GM20431 (cell line): Measurements from ENCODE around the gene SLC38A9.
"Not testable (repeated sequence)": the region's sequence is repeated elsewhere in the genome, so short reads cannot be mapped to it uniquely, and the experiment has no call there.

ENCODE experiments used
- in situ Hi-C: fragments of 300-500 bp; cut with MseI, MboI; formaldehyde crosslinking; loops from one replicate; pipeline ENCODE4 v1.15.0; 2020; ENCODE audit warnings: low sequenced_read_pairs; ENCODE audit not compliant: unreplicated experiment

Gene SLC38A9

DNA sequence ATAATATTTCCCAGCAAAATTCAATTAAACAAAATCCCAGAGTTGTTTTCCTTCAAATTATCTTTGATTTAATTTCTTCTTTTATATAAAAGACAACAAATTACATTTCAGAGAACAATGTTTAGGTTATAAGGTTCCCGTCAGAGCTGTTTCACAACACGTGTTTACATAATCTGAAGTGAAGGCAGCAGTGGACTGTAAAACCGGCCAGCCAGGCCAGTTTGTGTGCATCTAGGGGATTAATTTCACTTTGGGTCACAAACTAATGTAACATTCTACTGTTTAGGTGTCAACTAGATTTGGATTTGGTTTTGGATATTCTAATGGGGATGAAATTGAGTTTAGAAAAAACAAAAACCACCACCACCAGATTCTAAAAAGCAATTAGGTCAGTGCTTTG is 90.9 kb downstream of the SLC38A9 start:
- in situ Hi-C loops: no loop called here

DNA sequence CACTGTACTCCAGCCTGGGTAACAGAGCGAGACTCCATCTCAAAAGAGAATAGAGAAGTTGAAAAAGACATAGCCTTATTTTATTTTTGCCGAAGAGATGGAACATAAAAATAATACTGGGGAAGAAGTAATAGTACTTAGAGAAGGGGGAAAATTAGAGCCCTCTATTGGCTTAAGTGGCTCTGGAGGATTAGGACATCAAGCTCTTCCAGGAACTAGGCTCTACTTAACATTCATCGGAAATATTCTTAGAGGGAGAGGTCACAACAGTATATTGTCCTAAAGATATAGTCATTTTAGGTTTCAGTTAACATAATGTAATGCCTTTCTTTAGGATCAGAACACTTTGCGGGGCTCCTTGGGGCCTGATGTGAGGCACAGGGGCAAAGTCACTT is 91.4 kb downstream of the SLC38A9 start:
- in situ Hi-C loops: no loop called here

GRCh38 chr5:55620009-55620765 is 91.9 kb downstream of the SLC38A9 start:
- in situ Hi-C loops: no loop called here

DNA sequence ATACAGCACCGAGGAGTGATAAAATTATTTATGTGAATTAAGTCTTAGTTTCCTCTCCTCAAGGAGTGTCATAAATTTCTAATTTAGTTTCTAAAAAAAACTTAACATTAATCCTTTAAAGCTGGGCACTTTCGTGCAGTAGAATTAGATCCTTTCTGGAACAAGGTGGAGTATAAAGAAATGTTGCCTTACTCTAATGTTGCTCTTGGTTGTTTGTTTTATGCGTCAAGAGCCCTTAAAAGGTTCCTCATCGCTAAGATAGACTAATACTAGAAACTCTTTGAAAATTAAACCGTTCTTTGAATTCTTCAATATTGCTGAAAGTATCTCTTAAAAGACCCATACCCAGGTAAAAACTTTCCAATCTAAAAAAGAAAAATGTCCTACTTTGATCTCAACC is 93.8 kb downstream of the SLC38A9 start:
- in situ Hi-C loops: no loop called here

DNA sequence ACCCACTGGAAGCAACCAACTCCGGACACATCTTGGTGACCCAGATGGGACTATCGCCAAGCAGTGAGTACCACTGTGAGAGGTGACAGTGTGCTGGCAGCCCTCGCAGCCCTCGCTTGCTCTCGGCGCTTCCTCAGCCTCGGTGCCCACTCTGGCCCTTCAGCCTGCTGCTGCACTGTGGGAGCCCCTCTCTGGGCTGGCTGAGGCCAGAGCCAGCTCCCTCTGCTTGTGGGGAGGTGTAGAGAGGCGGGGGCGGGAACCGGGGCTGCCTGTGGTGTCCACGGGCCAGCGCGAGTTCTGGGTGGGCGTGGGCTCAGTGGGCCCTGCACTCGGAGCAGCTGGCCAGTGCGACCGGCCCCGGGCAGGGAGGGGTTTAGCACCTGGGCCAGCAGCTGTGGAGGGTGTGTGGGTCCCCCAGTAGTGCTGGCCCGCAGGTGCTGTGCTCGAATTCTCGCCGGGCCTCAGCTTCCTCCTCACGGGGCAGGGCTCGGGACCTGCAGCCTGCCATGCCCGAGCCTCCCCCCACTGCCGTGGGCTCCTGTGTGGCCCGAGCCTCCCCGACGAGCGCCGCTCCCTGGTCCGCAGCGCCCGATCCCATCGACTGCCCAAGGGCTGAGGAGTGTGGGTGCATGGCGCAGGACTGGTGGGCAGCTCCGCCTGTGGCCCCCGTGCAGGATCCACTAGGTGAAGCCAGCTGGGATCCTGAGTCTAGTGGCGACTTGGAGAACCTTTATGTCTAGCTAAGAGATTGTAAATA is 98.8 kb downstream of the SLC38A9 start:
- in situ Hi-C loops: no loop called here

- in situ Hi-C loops: no loop called here
Observed at GRCh38 chr5:55610542-55610941, 101.6 kb downstream of the SLC38A9 start.

GRCh38 chr5:55609413-55609812 is 102.7 kb downstream of the SLC38A9 start:
- in situ Hi-C loops: no loop called here

GRCh38 chr5:55608595-55609349 is 103.4 kb downstream of the SLC38A9 start:
- in situ Hi-C loops: no loop called here

DNA sequence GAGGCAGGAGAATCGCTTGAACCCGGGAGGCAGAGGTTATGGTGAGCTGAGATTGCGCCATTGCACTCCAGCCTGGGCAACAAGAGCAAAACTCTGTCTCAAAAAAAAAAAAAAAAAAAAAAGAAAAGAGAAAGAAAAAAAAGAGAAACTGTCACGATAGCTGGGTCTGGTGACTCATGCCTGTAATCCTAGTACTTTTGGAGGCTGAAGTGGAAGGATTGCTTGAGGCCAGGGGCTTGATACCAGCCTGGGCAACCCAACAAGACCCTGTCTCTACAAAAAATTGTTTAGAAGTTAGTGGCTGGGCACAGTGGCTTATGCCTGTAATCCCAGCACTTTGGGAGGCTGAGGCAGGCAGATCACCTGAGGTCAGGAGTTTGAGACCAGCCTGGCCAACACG is 104.8 kb downstream of the SLC38A9 start:
- in situ Hi-C loops: not testable (repeated sequence)

DNA sequence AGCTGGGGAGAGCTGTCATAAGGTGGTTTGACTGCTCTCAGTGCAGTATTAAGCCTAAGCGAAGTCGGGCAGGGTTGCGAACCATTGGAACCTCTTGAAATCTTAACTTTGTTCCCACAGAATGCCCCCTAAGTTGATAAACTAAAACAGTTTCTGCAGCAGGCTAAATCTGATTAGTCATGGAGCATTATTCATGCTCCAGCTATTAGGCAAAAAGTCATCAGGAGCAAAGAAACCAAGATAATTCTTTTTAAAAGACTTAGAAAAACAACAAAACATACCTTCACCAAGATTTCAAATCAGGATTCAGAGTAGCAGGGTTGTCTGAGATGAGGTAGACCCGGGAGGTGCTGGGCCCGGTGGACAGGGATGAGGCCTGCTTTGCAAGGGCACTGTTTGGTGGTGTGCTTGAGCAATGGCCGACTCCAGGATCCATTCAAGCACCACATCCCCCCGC is 107.5 kb downstream of the SLC38A9 start:
- in situ Hi-C loops: no loop called here

DNA sequence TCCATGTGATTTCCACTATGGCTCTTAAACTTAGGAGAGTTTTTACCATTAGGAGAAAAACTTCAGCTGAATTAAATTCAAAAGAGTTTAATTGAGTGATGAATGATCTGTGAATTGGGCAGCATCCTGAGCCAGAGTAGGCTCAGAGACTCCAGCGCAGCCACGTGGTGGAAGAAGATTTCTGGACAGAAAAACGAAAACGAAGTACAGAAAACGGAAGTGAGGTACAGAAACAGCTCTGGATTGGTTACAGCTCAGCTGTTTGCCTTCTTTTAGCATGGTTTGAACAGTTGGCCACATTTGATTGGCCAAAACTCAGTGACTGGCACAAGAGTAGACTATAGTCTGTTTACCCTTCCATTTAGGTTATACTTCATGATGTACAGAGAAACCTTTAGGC is 108.2 kb downstream of the SLC38A9 start:
- in situ Hi-C loops: no loop called here

GRCh38 chr5:55601628-55602027 is 110.5 kb downstream of the SLC38A9 start:
- in situ Hi-C loops: no loop called here

DNA sequence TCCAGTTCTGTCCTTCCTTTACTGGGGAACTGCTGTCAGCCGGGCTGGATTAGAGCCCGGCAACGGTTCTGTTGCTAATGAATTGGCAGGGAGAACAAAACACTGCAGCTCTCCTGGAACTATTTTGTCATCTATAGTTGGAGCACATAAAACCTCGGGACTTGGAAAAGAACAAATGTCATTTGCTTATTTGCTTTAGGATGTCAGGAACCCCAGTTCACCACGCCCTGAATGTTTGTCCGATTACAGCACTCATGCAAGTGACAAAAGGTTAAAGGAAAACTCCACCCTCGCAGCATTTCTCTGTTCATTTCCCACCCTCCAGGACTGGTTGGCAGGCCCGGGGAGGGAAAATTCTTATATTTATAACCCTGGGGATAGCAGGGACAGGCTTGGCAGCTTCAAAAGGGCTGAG is 110.9 kb downstream of the SLC38A9 start:
- in situ Hi-C loops: no loop called here

DNA sequence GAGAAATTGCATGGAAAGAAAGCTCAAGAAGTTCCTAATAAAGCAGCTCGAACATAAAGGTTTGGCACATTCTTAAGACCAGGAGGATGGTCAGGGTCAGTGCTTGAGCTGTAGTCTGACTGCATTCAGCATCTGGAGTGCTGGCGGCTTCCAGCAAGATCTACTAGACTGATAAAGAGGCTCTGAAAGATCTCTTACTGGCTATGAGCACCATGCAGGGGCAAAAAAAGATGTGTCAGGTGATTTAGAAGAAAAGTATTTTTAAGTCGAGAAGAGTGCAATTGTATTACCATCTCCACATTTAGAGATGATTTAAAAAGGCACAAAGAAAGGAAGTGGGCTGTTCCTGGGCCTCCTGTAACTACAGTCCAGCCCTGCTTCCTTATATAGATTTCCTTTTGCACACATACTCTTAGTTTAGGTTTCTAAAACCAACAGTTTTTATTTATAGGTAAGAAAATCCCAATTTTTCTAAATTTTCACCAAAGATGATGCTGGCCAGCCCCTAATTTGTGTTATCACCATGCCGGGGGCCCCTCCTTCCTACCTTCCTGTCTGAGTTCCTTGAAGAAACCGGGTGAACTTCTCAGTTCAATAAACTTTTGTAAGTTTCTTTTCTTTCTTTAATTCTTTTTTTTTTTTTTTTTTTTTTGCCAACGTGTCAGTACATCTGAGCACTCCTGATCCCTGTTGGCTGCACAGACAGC is 111.5 kb downstream of the SLC38A9 start:
- in situ Hi-C loops: no loop called here

DNA sequence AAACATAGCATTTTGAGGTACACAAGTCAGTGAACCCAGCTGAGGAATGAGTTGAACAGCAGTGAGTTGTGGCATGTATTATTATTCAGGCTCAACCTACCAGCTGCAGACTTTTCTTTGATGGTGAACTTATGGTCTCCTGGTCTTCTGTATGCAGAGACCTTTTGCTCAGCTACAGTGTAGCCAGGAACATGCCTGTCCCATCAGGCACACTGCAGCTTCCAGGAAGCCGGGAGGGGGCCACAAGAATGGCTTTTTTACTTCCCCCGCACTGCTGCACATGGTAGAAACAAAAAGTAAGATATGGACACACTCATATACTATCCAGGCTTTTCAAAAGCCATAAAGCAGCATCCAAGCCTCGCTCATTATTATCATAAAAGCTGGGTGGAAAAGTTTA is 112.0 kb downstream of the SLC38A9 start:
- in situ Hi-C loops: no loop called here

GRCh38 chr5:55599148-55600050 is 112.7 kb downstream of the SLC38A9 start:
- in situ Hi-C loops: no loop called here

DNA sequence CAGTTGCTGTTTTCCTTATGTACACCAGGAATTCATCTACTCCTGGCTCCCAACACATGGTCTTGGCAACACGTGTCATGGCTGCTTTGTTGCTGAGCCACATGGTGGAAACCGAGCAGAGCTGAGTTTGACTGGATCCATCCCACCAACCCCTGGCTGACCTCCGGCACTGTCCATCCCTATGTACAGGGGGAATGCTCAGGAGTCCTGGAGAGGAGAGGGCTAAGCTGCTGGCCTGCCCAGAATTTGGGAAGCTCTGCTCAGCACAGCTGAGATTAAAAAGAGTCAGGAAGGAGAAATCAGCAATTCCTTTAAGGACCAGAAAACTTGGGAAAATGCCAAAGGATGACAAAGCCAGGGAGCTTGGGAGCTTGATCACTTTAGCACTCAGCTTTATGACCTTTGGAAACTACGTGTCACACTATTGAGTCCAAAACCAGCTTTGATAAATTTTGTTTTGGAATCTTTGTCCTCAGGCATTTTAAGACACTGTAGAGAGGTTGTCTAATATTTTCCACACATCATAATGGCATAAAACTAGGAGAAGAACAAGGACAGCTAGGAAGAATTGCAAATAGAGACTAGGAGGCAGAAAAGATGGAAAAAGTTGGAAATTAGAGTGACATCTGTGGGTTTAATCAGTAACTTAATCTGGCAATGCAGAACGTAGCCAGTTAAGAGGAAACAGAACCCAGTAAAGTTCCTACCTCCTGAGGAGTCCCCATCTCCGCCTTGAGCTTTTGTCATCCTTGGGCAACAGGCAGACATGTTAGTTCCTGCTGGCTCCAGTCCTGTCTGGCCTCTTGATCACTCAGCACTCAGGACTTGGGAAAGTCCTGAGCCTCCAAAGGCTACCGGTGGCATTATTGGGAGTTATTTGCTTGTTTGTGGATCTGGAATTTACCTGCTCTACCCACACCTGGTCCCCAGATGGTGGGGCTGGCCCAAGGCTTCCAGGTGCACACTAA is 114.8 kb downstream of the SLC38A9 start:
- in situ Hi-C loops: no loop called here

- in situ Hi-C loops: no loop called here
Observed at GRCh38 chr5:55594671-55595070, 117.5 kb downstream of the SLC38A9 start.
